Measurements from ENCODE around the gene UCK2. TPM values are rescaled to one million over a fixed set of nuclear protein-coding genes. Genes with fewer than 3 reads are reported as not detected.

Gene UCK2
- total and polyA plus RNA-seq, 9 of the 15 experiments (the other 6 are each of a cell fraction or from before 2014, with no cell fraction given) = 71.6 to 145 (median 95.8) TPM

- no peak for TF ChIP-seq CHD7 (IDR thresholded peaks at IDR 0.05; ENCODE audit: low read depth, low read length)
- TF ChIP-seq CREB3L1 (IDR thresholded peaks at IDR 0.05; ENCODE audit: borderline replicate concordance, low read depth) = no peak
- no peak for TF ChIP-seq ZBTB43 (CRISPR knock-in tag; IDR thresholded peaks at IDR 0.05)
Observed at GRCh38 chr1:165844933-165845332, 17.5 kb downstream of the UCK2 start (continued).

Measured in K562 (cell line).